Activated CD4-positive, alpha-beta T cell treated with anti-CD3 and anti-CD28 coated beads for 36 hours (primary cell): Measurements from ENCODE around the gene ALDH1B1. TPM values are rescaled to one million over a fixed set of nuclear protein-coding genes. Genes with fewer than 3 reads are reported as not detected.
A peak's percentile ranks its signal among the peaks of the same experiment; 100 is the strongest.

Experiments used
- ATAC-seq: fragments of 200-7000 bp; cut with Tn5 transposase; one replicate; pipeline ENCODE4 v1.10.0; 2021; ENCODE audit warnings: mild to moderate bottlenecking, moderate library complexity
- CTCF ChIA-PET: fragments of 350-600 bp; sonication (Branson Sonifier 250); formaldehyde crosslinking; loops from one replicate; lab custom pipeline; 2021; ENCODE audit warnings: antibody characterized with exemption; lab: Charles Lee
- POLR2A ChIA-PET: fragments of 350-600 bp; sonication (Branson Sonifier 250); formaldehyde crosslinking; loops from one replicate; lab custom pipeline; 2021; ENCODE audit warnings: antibody characterized with exemption, inconsistent platforms; lab: Charles Lee
- DNase-seq: peaks from one replicate; pipeline ENCODE4 v3.0.0-alpha.2; 2020
- H3K27ac Mint-ChIP-seq: one replicate; pipeline ENCODE4 v1.8.0; 2021; ENCODE audit warnings: mixed read lengths
- H3K27me3 Mint-ChIP-seq: one replicate; pipeline ENCODE4 v1.8.0; 2021; ENCODE audit warnings: mixed read lengths
- H3K36me3 Mint-ChIP-seq: one replicate; pipeline ENCODE4 v1.8.0; 2021; ENCODE audit warnings: low read depth, mixed read lengths
- H3K4me1 Mint-ChIP-seq: one replicate; pipeline ENCODE4 v1.8.0; 2021; ENCODE audit warnings: mixed read lengths
- H3K4me3 Mint-ChIP-seq: one replicate; pipeline ENCODE4 v1.8.0; 2021; ENCODE audit warnings: mild to moderate bottlenecking, moderate library complexity, mixed read lengths
- H3K9me3 Mint-ChIP-seq: one replicate; pipeline ENCODE4 v1.8.0; 2021; ENCODE audit warnings: low read depth, mixed read lengths
- intact Hi-C, 2 experiments: fragments of 100-400 bp; cut with DNase I in 1 of 2; cut with micrococcal nuclease in 1 of 2; formaldehyde crosslinking; loops; one replicate each; pipeline versions ENCODE4 v1.14.2 to v1.15.1; 2022 to 2024; cut with DNase I, micrococcal nuclease
- total RNA-seq, 2 experiments: library from RNA; stranded (reverse); gene quantifications; one replicate each; pipeline ENCODE4 v1.2.3, GENCODE V29; 2021

The ALDH1B1 gene
- total RNA-seq, 2 experiments from 2014 or later = 20.3 to 21.8 TPM

DNA sequence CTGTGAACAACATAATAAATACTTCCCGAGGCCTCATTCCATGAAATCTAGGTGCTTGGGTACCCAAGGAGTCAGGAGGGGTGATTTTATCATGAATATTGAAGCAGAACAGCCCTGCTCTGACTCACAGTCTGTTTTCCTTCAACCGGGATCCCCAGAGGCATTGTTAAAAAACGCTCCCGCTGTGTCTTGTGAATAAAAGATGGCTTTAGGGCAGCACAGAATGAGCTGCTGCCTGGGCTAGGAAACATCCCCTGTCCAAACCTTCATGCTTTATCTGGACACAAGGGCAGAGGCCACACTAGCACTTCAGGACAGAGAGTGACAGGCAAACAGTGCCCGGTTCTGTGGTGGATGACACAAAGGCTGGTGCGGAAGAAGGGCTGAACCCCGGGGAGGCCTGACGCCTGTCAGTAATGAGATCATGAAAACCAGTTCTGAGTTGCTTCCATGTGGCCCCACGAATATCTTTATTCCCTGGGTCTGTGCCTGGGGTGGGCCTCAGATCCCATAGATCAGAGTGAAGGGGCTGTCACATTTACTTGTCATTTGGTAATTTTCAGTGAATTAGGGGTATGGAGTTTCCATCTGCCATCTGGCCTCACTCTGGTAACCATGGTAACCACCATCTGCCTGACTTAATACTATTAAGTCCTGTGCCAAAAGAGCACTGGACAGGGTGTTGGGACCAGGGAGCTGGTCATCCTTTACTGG, 29.2 kb downstream of the ALDH1B1 start:
- POLR2A ChIA-PET = no interaction called here
- DNase-seq (no peak), ATAC-seq (no peak)
- CTCF ChIA-PET = interaction anchor here (0.5 kb wide), 1 partner anchor 13 kb away, joined by 3 read pairs; no protein-coding TSS in a partner anchor
- H3K4me3 Mint-ChIP-seq = no peak overlapping the region
- H3K27me3 Mint-ChIP-seq = peaks cover 32% of the 10 kb centered on the region
- no peaks in the 10 kb centered on the region for H3K36me3 Mint-ChIP-seq
- no peaks in the 10 kb centered on the region for H3K9me3 Mint-ChIP-seq
- intact Hi-C loops = no loop called here
- H3K27ac Mint-ChIP-seq = no peak overlapping the region
- peaks cover 2% of the 10 kb centered on the region for H3K4me1 Mint-ChIP-seq

DNA sequence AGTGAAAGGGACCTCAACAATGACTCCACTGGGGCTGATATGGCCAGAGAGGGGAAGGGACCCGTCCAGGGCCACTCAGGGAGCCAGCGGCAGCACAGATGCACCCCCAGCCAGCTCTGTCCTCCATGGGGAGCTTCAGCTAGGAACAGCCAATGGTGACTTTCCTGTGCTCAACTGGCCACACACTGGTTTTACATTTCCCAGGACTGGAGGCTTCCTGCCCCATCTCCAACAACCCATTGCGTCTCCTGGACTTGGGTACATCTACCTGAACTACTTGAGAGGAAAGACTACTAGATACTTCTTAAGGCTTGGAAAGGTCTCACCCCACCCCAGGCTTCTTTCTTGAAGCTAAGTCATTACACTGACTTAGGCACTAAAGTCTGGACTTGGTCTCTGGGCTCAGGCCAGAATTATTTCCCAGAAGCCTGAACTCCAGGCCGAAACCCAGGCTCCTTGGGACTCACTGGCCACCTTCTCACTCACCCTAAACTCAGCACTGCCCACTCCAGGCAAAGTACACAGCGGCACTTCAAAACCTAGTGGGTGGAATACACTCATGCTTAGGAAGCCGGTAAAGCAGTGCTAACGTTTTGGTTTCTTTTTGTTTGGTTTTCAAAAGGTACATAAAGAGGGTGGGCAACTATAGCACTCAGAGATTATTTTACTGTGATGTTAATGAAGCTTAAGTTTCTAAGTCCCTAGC, 30.2 kb downstream of the ALDH1B1 start:
- POLR2A ChIA-PET = no interaction called here
- peaks cover 35% of the 10 kb centered on the region for H3K27me3 Mint-ChIP-seq
- no peak overlapping the region for H3K4me3 Mint-ChIP-seq
- ATAC-seq (no peak), DNase-seq (no peak)
- CTCF ChIA-PET = interaction anchor here (0.5 kb wide), 1 partner anchor 12 kb away, joined by 3 read pairs; no protein-coding TSS in a partner anchor
- intact Hi-C loops = no loop called here
- H3K27ac Mint-ChIP-seq = no peak overlapping the region
- no peaks in the 10 kb centered on the region for H3K36me3 Mint-ChIP-seq
- no peaks in the 10 kb centered on the region for H3K9me3 Mint-ChIP-seq
- H3K4me1 Mint-ChIP-seq = peaks cover 2% of the 10 kb centered on the region

DNA sequence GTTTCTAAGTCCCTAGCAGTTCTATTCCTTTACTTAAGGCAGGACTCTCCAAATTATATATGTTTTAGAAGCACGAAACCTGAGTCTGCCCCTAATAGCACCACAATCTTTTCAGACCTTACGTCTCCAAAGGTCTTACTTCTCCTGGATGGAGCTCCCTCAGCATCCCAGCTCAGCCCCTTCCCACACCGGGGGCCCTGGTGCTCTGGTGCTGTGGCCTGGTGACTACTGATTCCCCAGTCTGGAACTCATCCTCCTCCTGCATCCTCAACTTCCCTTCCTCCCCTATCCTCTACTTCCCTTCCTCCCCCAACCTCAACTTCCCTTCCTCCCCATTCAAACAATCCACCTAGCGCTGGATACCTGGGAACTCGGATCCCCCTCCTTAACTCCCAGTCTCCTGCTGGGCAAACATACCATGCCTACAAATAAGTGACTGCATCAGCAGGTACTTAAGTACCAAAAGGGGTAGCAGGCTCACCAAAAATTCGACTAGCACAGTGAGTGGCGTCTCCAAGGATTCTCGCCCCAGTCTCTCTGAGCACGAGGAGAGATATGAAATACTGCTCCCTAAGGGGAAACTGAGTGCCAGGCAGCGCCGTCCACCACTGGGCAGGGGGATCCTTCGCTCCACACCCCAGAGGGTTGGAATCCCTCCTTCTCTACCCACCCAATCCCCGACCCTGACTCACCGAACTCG, 30.9 kb downstream of the ALDH1B1 start:
- POLR2A ChIA-PET = no interaction called here

DNA sequence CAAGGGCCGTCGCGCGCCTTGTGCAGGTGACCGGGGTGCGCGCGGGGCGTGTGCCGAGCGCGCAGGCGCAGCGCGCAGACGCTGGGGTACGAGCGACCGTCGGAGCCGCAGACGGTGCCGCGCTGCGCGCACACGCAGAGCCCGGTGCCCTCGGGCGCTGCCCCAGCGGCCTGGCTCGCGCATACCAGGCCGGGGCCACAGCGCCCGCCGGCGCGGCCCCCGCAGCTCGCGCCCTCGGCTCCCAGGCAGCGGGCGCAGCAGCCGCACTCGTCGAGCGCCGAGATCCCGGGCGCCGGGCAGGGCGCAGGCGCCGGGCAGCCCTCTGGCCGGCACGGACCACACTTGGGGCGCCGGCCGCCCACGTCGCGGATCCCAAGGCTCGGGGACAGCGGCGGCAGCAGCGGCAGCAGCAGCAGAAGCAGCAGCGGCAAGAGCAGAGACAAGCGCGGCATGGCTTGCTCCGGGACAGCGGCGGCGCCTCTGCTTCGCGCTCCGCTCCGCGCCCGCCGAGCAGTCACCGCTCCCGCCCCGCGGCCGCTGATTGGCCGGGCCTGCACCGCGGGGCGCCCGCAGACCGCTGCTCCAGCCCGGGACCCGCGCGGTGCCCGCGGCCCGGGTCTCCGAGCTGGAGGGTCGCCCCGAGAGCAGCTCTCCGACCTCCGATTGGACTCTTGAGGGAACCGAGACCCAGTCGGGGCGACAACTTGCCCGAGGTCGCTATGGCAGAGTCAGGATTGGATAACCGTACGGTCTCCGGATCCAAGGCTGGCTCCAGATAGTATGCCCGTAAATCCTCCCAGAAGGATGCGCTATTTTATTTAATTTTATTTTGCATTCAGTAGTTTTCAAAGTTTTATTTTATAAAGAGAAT, 31.7 kb downstream of the ALDH1B1 start, which contains the start of gene IGFBPL1:
Gene IGFBPL1, minus strand, starts transcription at position 482 of the 871 bp plus-strand sequence. Its CDS starts 30 bp downstream, at position 452.
- Mint-ChIP-seq H3K4me1 (peaks cover 2% of the 10 kb centered on the region), H3K27ac (no peak within 1 kb of the TSS), H3K9me3 (no peaks in the 10 kb centered on the region), H3K27me3 (peaks cover 35% of the 10 kb centered on the region), H3K4me3 (no peak within 1 kb of the TSS), H3K36me3 (no peaks in the 10 kb centered on the region)
- ChIA-PET CTCF (interaction anchor here (0.7 kb wide), 1 partner anchor 11 kb away, joined by 3 read pairs; no protein-coding TSS in a partner anchor), POLR2A (no interaction called here)
- DNase-seq (peak; percentile 44), ATAC-seq (peak; percentile 87)
- intact Hi-C loops = loop anchor here in 1 of 2 experiments (1.0 kb wide), 1 partner anchor 16 kb away; no protein-coding TSS in a partner anchor

More for the DNA sequence above, 30.9 kb downstream of the ALDH1B1 start:
- H3K9me3 Mint-ChIP-seq = no peaks in the 10 kb centered on the region
- ATAC-seq = no peak
- peaks cover 35% of the 10 kb centered on the region for H3K27me3 Mint-ChIP-seq
- intact Hi-C loops = no loop called here
- peaks cover 2% of the 10 kb centered on the region for H3K4me1 Mint-ChIP-seq
- H3K27ac Mint-ChIP-seq = no peak overlapping the region
- no peak overlapping the region for H3K4me3 Mint-ChIP-seq
- CTCF ChIA-PET = no interaction called here
- DNase-seq = no peak
- H3K36me3 Mint-ChIP-seq = no peaks in the 10 kb centered on the region

DNA sequence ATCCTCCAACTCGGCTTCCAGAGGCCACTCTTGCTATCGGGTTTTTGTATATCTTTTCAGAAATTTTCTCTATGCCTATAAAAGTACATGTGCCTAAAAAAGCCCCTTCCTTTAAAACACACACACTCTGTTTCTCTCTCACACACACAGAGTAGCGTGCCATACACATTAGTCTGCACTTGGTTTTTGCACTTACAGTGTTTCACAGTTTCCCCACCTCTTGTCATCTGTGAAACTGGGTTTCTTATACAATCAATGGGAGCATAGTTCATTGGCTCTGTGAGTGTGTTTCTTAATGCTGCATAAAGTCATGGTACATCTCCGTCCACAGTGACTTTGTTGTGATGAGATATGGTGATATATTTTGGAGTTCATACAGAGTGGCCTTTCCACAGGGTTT, 32.4 kb downstream of the ALDH1B1 start:
- ATAC-seq (no peak), DNase-seq (no peak)
- Mint-ChIP-seq H3K36me3 (no peaks in the 10 kb centered on the region), H3K9me3 (no peaks in the 10 kb centered on the region), H3K4me1 (peaks cover 2% of the 10 kb centered on the region), H3K27ac (no peak overlapping the region), H3K4me3 (no peak overlapping the region), H3K27me3 (peaks cover 35% of the 10 kb centered on the region)
- POLR2A ChIA-PET = no interaction called here
- CTCF ChIA-PET = no interaction called here
- intact Hi-C loops = loop anchor here in 1 of 2 experiments (1.0 kb wide), 1 partner anchor 15 kb away; no protein-coding TSS in a partner anchor

DNA sequence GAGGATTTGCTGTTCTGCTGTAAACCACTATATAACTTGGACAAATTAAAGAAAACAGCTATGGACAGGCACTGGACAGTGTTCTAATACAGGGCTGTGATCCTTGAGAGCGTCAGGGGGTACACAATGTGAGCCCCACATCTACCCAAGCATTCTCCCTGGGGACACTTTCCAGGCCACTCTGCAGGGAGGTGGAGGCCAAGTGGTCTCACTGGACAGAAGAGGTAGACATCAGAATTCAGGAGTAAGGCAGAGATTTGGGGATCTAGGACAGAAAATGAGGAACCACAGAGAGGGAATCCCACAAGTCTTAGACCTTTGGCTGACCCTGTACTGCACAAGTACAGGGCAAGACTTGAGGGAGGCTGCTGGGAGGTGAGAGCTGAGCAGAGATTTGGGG, 35.6 kb downstream of the ALDH1B1 start:
- no peak for DNase-seq
- no peak overlapping the region for H3K4me3 Mint-ChIP-seq
- H3K27ac Mint-ChIP-seq = no peak overlapping the region
- intact Hi-C loops = no loop called here
- H3K9me3 Mint-ChIP-seq = no peaks in the 10 kb centered on the region
- ATAC-seq = no peak
- H3K4me1 Mint-ChIP-seq = peaks cover 8% of the 10 kb centered on the region
- H3K27me3 Mint-ChIP-seq = peaks cover 24% of the 10 kb centered on the region
- no peaks in the 10 kb centered on the region for H3K36me3 Mint-ChIP-seq
- ChIA-PET POLR2A (no interaction called here), CTCF (no interaction called here)

DNA sequence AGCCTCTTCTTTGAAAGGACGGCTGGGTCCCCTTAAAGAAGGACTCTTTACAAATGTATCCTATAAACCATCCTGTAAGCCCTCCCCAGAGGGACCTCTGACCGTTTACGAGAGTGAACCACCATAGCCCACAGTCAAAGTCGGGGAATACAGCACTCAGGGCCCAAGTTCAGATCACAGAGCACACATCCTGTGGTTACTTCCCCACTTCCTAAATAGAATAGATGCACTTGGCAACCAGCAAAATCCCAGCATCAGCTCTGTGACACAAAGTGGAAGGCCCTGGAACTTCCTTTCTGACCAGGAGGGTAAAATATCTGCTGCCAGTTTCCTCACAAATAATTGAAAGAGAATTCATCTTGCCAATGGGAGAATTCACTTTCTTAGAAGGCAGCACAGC, 38.6 kb downstream of the ALDH1B1 start:
- CTCF ChIA-PET = interaction anchor here (0.8 to 2.9 kb wide), 2 partner anchors 9 to 14 kb away, joined by 3 to 14 read pairs; no protein-coding TSS in a partner anchor
- intact Hi-C loops = loop anchor here in 1 of 2 experiments (5.0 kb wide), 1 partner anchor 519 kb away; no protein-coding TSS in a partner anchor
- DNase-seq (no peak), ATAC-seq (no peak)
- Mint-ChIP-seq H3K9me3 (no peaks in the 10 kb centered on the region), H3K36me3 (no peaks in the 10 kb centered on the region), H3K4me3 (no peak overlapping the region), H3K27me3 (peaks cover 8% of the 10 kb centered on the region), H3K27ac (no peak overlapping the region), H3K4me1 (peaks cover 6% of the 10 kb centered on the region)
- POLR2A ChIA-PET = no interaction called here

DNA sequence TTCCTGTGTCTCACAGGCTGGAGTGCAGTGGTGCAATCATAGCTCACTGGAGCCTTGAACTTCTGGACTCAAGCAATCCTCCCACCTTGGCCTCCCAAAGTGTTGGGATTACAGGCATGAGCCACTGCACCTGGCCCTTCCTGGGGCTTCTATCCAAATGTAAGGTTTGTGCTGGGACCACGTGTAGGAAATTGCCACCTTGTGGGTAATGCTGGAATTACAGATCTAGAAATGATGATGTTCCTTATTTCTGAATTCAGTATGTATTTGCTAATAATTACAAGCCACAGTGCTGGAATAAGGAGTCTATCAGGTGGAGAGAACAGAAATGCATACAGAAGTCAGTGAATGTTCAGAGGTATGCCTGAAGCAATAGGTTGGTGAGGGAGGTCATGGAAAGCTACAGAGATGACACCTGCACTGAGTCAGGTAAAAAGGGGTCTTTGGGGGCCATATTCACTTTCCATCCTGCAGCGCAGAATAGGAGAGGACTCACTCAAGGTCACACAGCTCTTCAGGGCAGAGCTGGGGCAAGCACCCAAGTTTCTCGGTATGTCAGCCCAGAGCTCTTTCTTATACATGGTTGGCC, 40.5 kb downstream of the ALDH1B1 start:
- POLR2A ChIA-PET = no interaction called here
- DNase-seq = peak; percentile 13
- Mint-ChIP-seq H3K27me3 (peaks cover 2% of the 10 kb centered on the region), H3K4me3 (no peak overlapping the region), H3K36me3 (no peaks in the 10 kb centered on the region), H3K27ac (no peak overlapping the region), H3K9me3 (no peaks in the 10 kb centered on the region), H3K4me1 (peaks cover 6% of the 10 kb centered on the region)
- CTCF ChIA-PET = interaction anchor here (0.6 to 1.5 kb wide), 6 partner anchors 16 to 561 kb away, joined by 3 to 6 read pairs (median 4); no protein-coding TSS in a partner anchor
- intact Hi-C loops = loop anchor here in 1 of 2 experiments (1.0 to 5.0 kb wide), 3 partner anchors 41 to 521 kb away; partner anchors contain the start of gene ALDH1B1
- peak; percentile 23 for ATAC-seq

DNA sequence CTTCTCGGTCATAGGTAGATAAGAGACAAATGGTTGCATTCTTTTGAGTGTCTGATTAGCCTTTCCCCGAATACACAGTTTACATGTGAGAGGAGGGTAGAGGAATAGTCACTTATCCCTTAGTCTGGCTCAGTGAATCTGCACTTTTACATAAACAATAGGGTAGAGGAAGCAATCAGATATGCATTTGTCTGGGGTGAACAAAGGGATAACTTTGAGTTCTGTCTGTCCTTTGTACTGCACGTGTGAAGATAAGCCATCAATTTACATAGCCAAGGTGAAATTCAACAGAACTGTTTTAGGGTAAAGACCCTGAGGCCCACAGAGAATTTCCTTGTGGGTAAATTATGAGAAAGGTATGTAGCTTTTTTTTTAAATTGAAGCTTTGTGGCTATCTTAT, 41.9 kb downstream of the ALDH1B1 start:
- ATAC-seq (no peak), DNase-seq (no peak)
- intact Hi-C loops = loop anchor here in 1 of 2 experiments (5.0 kb wide), 1 partner anchor 522 kb away; no protein-coding TSS in a partner anchor
- ChIA-PET POLR2A (no interaction called here), CTCF (interaction anchor here (0.7 to 0.9 kb wide), 2 partner anchors 12 to 17 kb away, joined by 3 read pairs; no protein-coding TSS in a partner anchor)
- H3K27ac Mint-ChIP-seq = no peak overlapping the region
- peaks cover 2% of the 10 kb centered on the region for H3K27me3 Mint-ChIP-seq
- no peaks in the 10 kb centered on the region for H3K36me3 Mint-ChIP-seq
- peaks cover 6% of the 10 kb centered on the region for H3K4me1 Mint-ChIP-seq
- H3K9me3 Mint-ChIP-seq = no peaks in the 10 kb centered on the region
- no peak overlapping the region for H3K4me3 Mint-ChIP-seq

DNA sequence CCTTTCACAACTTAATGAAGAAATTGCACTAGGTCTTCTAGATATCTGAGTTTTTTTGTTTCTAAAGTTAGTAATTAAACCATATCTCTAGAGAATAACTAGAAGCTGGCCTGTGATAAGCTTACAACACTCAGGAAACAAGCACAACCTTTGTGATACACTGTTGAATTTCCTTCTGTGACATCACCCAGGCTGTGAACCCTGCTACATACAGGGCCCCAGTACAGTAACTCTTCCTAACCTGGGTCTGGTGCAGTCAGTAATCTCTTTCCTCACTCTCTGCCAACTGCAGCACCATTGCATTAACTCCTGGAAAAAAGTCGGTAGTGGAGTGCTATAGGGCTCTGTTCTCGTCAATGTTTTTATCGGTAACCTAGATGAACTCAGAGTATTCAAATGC, 42.4 kb downstream of the ALDH1B1 start:
- Mint-ChIP-seq H3K36me3 (no peaks in the 10 kb centered on the region), H3K4me3 (no peak overlapping the region), H3K4me1 (peaks cover 6% of the 10 kb centered on the region), H3K27me3 (peaks cover 2% of the 10 kb centered on the region), H3K9me3 (no peaks in the 10 kb centered on the region), H3K27ac (no peak overlapping the region)
- DNase-seq (no peak), ATAC-seq (no peak)
- ChIA-PET CTCF (interaction anchor here (0.6 to 1.3 kb wide), 6 partner anchors 12 to 520 kb away, joined by 3 to 6 read pairs (median 3); no protein-coding TSS in a partner anchor), POLR2A (no interaction called here)
- intact Hi-C loops = loop anchor here in 1 of 2 experiments (5.0 kb wide), 1 partner anchor 523 kb away; no protein-coding TSS in a partner anchor
